ENCODE data around the gene MEX3D.

Gene MEX3D

DNA sequence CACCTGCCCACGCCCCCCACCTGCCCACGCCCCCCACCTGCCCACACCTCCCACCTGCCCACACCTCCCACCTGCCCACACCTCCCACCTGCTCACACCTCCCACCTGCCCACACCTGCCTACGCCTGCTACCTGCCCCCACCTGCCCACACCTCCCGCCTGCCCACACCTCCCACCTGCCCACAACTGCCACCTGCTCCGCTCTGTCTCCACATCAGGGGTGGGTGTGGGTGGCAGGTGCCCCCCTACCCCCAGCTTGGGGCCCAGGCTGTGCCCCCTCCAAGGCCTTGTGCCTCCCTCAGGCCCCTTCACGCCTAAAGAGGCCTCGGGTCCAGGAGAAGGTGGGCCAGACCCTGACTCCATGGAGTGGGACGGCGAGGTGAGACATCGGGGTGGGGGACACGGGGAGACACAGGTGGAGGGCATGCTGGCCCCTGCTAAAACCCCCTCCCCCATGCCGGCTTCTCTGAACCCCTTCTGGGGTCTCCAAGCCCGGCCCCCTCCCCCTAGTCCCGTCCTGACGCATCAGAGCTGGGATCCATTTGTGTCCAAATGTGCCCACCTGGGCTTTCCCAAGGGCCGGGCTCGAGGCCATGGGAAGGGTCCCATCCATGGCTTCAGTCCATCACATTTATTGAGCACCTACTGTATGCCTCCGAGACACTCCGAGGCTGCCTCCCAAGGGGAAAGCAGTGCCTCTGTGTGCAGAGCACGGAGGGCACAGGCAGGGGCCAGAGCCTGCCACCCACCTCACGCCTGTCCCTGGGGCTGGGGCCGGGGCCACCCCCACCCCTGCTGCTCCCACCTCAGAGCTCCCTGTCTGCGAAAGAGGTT lies 39.3 kb downstream of the MEX3D start:
- intact Hi-C loops (cut with micrococcal nuclease), result no loop called here
- H3K36me3 Mint-ChIP-seq (ENCODE audit: low read depth), result no peaks in the 10 kb centered on the region
- peaks cover 41% of the 10 kb centered on the region for H3K27me3 Mint-ChIP-seq
- no peaks in the 10 kb centered on the region for H3K9me3 Mint-ChIP-seq
- no peak overlapping the region for H3K4me3 Mint-ChIP-seq
- peaks cover 8% of the 10 kb centered on the region for H3K4me1 Mint-ChIP-seq (ENCODE audit: low read depth)
- H3K27ac Mint-ChIP-seq, result no peak overlapping the region

DNA sequence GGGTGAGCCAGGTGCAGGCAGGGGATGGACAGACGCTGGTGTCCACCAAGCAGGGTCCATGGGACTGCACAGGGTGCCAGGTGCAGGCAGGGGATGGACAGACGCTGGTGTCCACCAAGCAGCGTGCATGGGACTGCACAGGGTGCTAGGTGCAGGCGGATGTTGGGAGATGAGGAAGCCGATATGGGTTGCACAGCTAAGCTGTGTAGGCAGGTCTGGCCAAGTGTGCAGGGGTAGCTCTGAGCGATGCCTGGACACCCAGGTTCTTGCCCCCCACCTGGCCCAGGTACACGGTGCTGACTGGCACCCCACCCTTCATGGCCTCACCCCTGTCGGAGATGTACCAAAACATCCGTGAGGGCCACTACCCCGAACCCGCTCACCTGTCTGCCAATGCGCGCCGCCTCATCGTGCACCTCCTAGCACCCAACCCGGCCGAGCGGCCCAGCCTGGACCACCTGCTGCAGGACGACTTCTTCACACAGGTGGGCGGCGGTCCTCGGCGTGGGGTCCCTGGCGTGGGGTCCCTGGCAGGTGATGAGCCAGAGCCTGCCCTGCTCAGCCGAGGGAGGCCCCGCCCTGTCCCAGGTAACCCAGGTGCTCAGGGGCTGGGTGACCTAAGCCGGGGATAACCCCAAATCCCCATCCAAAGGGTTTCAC lies 40.3 kb downstream of the MEX3D start:
- Mint-ChIP-seq H3K4me1 (ENCODE audit: low read depth) (peaks cover 8% of the 10 kb centered on the region), H3K27me3 (peaks cover 45% of the 10 kb centered on the region), H3K27ac (no peak overlapping the region), H3K9me3 (no peaks in the 10 kb centered on the region), H3K4me3 (no peak overlapping the region), H3K36me3 (ENCODE audit: low read depth) (no peaks in the 10 kb centered on the region)
- intact Hi-C loops (cut with micrococcal nuclease), result no loop called here

DNA sequence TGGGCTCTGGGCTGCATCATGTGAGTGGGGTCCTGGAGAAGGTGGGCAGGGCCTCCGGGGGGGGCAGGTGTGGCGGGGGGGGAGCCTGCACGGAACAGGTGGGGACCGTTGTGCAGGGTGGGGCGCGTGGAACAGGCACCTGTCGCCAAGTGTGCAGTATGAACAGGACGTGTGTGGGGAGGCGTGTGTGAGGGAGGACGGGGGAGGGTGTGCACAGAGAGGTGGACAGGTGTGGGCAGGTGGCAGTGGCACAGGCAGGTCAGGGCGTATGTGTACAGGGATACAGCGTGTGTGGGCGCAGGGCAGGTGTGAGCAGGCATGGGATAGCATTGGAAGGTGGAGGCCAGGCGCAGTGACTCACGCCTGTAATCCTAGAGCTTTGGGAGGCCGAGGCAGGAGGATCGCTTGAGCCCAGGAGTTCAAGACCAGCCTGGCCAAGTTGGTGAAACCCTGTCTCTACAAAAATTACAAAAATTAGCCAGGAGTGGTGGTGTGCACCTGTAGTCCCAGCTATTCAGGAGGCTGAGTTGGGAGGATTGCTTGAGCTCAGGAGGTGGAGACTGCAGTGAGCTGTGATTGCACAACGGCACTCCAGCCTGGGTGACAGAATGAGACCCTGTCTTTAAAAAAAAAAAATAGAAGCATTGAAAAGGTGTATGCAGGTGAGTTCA lies 41.0 kb downstream of the MEX3D start:
- Mint-ChIP-seq H3K4me1 (ENCODE audit: low read depth) (peaks cover 8% of the 10 kb centered on the region), H3K9me3 (no peaks in the 10 kb centered on the region), H3K27ac (no peak overlapping the region), H3K36me3 (ENCODE audit: low read depth) (no peaks in the 10 kb centered on the region), H3K27me3 (peaks cover 50% of the 10 kb centered on the region), H3K4me3 (no peak overlapping the region)
- intact Hi-C loops (cut with micrococcal nuclease), result no loop called here

DNA sequence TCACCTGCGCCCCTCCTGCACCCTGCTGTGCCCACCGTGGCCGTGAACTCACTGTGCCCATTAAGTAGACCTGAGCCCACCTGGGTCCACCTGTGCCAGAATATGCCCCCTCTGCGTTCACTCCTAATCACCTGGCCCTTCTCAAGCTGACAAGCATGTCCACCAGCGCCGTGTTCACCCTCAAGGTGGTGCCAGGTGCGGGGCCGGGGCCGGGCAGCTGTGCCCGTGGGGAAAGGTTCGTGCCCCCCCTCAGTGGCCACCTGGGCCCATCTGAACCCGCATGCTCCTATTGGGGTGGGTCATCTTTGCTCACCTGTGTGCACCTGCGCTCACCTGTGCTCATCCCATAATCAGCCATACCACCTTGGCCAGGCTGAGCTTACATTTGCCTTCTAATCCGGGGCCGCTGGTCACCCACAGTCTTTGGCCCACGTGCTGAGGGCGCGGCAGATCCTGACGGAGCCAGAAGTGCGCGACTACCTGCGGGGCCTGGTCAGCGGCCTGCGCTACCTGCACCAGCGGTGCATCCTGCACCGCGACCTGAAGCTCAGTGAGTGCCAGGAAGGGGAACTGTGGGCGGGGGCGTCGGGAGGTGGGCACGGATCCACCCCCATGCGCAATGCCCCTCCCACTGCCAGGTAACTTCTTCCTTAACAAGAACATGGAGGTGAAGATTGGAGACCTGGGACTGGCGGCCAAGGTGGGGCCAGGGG lies 41.9 kb downstream of the MEX3D start:
- Mint-ChIP-seq H3K9me3 (no peaks in the 10 kb centered on the region), H3K27me3 (peaks cover 55% of the 10 kb centered on the region), H3K4me1 (ENCODE audit: low read depth) (peaks cover 8% of the 10 kb centered on the region), H3K36me3 (ENCODE audit: low read depth) (no peaks in the 10 kb centered on the region), H3K27ac (no peak overlapping the region), H3K4me3 (no peak overlapping the region)
- intact Hi-C loops (cut with micrococcal nuclease), result no loop called here

DNA sequence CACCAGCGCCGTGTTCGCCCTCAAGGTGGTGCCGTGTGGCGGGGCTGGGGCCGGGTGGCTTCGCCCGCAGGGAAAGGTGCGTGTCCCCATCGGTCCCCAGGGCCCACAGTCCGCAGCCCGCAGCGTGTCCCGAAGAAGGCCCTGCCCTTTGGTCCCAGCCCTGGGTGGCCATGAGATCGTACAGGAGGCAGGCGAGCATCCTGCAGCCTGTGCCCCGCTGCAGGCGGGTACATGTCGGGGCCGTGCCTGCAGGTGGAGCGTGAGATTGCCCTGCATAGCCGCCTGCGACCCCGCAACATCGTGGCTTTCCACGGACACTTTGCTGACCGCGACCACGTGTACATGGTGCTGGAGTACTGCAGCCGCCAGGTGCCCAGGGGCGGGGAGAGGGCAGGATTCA lies 42.8 kb downstream of the MEX3D start:
- Mint-ChIP-seq H3K4me3 (no peak overlapping the region), H3K27me3 (peaks cover 56% of the 10 kb centered on the region), H3K27ac (no peak overlapping the region), H3K9me3 (no peaks in the 10 kb centered on the region), H3K36me3 (ENCODE audit: low read depth) (no peaks in the 10 kb centered on the region), H3K4me1 (ENCODE audit: low read depth) (peaks cover 8% of the 10 kb centered on the region)
- intact Hi-C loops (cut with micrococcal nuclease), result no loop called here

DNA sequence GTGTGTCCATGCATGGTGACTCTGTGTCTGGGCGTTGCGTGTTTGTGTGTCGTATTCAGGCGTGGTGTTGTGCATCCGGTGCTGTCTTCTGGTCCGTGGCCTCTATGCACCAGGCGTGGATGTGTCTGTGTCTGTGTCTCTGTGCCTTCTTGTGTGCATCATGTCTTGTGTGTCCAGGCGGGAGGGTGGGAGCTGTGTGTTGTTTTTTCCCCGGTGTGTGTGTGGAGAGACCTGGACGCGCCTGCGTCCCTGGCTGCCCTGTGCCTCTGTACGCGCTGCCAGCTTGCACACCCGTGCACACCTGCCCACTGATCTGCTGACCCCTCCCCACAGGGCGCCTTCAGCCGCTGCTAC lies 43.2 kb downstream of the MEX3D start:
- intact Hi-C loops (cut with micrococcal nuclease), result no loop called here
- Mint-ChIP-seq H3K36me3 (ENCODE audit: low read depth) (no peaks in the 10 kb centered on the region), H3K4me3 (no peak overlapping the region), H3K4me1 (ENCODE audit: low read depth) (peaks cover 8% of the 10 kb centered on the region), H3K27me3 (peaks cover 56% of the 10 kb centered on the region), H3K27ac (no peak overlapping the region), H3K9me3 (no peaks in the 10 kb centered on the region)

DNA sequence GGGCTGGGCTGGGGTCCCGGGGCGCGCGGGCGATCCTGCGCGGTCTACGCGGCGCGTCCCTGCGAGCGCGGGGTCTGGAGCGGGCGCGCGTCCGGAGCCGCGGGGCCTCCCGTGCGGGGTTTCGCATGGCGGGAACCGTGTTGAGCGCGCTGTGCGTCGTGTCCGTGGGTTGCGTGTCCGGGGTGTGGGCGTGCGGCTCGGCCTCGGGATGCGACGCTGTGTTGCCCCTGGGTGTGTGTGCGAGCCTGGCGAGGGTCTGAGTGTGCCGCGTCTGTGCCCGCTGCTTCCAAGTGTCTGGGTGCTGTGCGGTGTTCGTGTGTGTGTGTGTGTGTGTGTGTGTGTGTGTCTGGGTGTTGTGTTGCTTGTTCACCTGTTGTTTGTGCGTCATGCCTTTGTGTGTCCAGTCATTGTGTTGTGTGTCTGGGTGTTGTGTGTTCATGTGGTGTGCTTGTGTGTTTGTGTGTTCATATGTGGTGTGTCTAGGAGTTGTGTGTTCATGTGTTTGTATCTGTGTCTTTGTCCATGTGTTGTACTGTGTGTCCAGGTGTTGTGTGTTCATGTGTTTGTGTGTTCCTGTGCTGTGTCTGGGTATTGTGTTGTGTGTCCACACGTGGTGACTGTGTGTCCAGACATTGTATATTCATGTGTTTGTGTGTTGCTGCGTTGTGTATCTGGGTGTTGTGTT lies 43.7 kb downstream of the MEX3D start:
- no peak overlapping the region for H3K4me3 Mint-ChIP-seq
- intact Hi-C loops (cut with micrococcal nuclease), result no loop called here

DNA sequence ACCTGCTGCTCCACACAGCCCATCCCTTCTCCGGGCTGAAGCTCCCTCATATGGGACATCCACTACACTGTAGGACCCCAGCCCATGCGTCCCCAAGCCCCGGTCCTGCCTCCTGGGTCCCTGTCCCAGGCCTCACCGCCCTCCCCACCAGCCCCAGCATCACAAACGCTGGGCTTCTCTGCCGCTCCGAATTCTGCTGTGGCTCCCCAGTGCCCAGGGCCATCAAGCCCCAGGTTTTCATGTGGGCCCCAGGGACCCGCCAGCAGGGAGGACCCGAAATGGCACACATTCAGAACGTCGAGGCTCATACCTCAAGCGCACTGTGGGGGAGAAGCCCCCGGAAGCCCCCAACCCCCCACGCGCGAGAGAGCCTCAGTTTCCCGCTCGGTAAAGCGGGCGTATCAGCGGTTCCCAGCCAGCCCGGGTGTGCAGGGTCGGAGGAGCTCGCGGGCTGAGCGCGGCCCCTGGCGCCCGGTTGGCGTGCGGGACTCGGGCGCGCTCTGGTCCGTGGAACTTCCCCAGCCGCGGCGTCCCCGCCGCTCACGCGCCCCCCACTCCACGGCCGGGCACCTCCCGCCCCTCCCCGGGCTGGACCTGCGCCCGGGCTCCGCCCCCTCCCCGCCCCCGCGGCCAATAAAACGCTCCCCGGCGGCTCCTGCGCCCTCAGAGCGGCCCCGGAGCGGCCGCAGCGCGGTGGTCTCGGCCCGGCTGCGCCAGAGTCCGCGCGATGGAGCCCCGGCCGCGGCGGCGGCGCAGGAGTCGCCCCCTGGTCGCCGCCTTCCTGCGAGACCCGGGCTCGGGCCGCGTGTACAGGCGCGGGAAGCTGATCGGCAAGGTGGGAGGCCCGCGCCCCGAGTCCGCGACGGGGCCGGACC lies 44.5 kb downstream of the MEX3D start, which contains the start of gene PLK5:
PLK5 (plus strand) TSS at position 666 of the 875 bp plus-strand sequence. CDS start 2,920 bp downstream, outside the sequence.
- Mint-ChIP-seq H3K9me3 (no peaks in the 10 kb centered on the region), H3K4me3 (no peak within 1 kb of the TSS), H3K4me1 (ENCODE audit: low read depth) (peaks cover 8% of the 10 kb centered on the region), H3K27ac (no peak within 1 kb of the TSS), H3K36me3 (ENCODE audit: low read depth) (no peaks in the 10 kb centered on the region), H3K27me3 (peaks cover 61% of the 10 kb centered on the region)
- intact Hi-C loops (cut with micrococcal nuclease), result no loop called here

More for the DNA sequence above, 43.7 kb downstream of the MEX3D start:
- Mint-ChIP-seq H3K9me3 (no peaks in the 10 kb centered on the region), H3K36me3 (ENCODE audit: low read depth) (no peaks in the 10 kb centered on the region), H3K4me1 (ENCODE audit: low read depth) (peaks cover 8% of the 10 kb centered on the region), H3K27me3 (peaks cover 56% of the 10 kb centered on the region), H3K27ac (no peak overlapping the region)

DNA sequence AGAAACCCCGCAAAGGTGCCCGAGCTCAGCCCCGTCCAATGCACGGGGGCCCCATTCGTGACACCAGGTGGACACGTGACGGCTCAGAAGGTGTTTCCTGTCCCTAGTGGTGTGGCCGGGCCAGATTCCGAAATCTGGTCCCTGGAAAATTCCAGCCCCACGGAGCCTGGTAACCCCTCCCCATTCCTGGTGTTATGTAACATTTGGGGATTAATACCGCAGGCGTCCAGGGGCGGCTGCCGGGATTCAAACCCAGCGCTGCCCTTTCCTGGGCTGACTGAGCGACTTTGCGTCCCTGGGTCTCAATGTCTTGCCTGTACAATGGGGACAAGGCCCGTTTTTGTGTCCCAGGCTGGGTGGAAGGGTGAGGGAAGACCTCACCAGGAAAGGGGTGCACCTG lies 45.3 kb downstream of the MEX3D start:
- Mint-ChIP-seq H3K9me3 (no peaks in the 10 kb centered on the region), H3K27ac (no peak overlapping the region), H3K36me3 (ENCODE audit: low read depth) (no peaks in the 10 kb centered on the region), H3K4me3 (no peak overlapping the region), H3K4me1 (ENCODE audit: low read depth) (peaks cover 8% of the 10 kb centered on the region), H3K27me3 (peaks cover 66% of the 10 kb centered on the region)
- intact Hi-C loops (cut with micrococcal nuclease), result no loop called here

DNA sequence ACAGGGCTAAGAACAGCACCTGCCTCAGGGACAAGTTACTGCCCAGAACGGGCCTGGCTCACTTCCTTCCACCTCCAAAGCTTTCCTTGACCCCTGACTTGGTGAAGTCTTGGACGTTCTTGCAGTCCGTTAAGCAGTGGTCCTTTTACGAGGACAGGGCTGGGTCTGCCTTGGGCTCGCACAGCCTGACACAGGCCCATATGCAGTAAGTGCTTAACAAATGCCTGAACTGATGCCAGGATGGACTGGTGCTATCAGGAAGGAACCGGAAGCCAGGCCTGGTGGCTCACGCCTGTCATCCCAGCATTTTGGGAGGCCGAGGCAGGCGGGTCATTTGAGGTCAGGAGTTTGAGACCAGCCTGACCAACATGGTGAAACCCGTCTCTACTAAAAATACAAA lies 46.1 kb downstream of the MEX3D start:
- no peak overlapping the region for H3K27ac Mint-ChIP-seq
- no peak overlapping the region for H3K4me3 Mint-ChIP-seq
- peaks cover 65% of the 10 kb centered on the region for H3K27me3 Mint-ChIP-seq
- intact Hi-C loops (cut with micrococcal nuclease), result no loop called here
- H3K36me3 Mint-ChIP-seq (ENCODE audit: low read depth), result no peaks in the 10 kb centered on the region
- peaks cover 8% of the 10 kb centered on the region for H3K4me1 Mint-ChIP-seq (ENCODE audit: low read depth)
- H3K9me3 Mint-ChIP-seq, result no peaks in the 10 kb centered on the region

DNA sequence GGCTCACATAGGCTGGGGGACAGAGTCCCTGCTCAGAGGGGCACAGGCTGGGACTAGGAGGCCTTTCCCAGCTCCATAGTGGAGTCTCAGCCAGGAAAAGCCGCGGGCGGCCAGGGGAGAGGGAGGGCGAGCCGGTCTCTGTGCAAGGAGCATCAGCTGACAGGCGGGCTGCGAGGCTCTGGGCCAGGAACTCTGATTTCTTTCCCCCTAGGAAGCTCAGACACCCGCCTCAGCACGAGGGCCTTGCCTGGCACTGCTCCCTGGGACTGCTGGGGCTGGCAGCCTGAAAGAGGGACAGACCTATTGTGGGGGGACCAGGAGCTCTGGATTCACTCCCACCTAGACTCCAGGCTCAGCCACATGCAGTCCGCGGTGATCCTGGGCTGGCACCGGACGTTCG lies 46.5 kb downstream of the MEX3D start:
- Mint-ChIP-seq H3K9me3 (no peaks in the 10 kb centered on the region), H3K4me1 (ENCODE audit: low read depth) (peaks cover 8% of the 10 kb centered on the region), H3K27me3 (peaks cover 69% of the 10 kb centered on the region), H3K27ac (no peak overlapping the region), H3K4me3 (no peak overlapping the region), H3K36me3 (ENCODE audit: low read depth) (no peaks in the 10 kb centered on the region)
- intact Hi-C loops (cut with micrococcal nuclease), result no loop called here

DNA sequence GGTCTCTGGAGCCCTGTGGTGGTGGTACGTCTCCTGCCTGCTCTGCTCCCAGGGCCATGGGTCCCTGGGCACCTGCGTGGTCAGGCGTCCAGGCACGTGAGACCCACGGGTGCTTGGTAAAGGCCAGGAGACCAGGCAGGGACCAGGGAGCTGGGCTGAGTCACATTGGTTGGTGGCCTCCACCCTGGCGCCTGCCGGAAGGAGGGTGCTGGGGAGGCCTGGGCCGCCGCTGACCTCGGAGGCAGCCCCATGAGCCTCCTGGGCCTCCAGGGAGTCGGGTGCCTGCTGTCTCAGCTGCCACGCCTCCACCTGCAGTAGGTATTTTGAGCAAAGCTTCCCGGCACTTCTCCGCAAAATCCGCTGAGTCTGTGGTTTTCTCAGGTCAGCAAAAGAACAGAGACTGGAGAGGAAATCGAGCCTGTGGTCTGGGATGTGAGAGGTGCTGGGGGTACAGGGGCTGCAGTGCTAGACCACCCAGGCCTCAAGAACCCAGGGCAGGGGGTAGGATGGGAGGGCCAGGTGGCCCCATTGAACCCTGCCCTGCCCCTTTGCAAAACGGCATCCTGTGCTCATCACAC lies 47.8 kb downstream of the MEX3D start:
- H3K4me1 Mint-ChIP-seq (ENCODE audit: low read depth), result peaks cover 8% of the 10 kb centered on the region
- H3K4me3 Mint-ChIP-seq, result no peak overlapping the region

More for the DNA sequence above, 47.8 kb downstream of the MEX3D start:
- H3K27ac Mint-ChIP-seq, result no peak overlapping the region
- H3K9me3 Mint-ChIP-seq, result no peaks in the 10 kb centered on the region
- intact Hi-C loops (cut with micrococcal nuclease), result no loop called here
- peaks cover 65% of the 10 kb centered on the region for H3K27me3 Mint-ChIP-seq
- H3K36me3 Mint-ChIP-seq (ENCODE audit: low read depth), result no peaks in the 10 kb centered on the region
